NCI-H1105 (cell line): ENCODE results near the gene ZBTB7C.

ENCODE experiments used
- DNase-seq: peaks from one replicate; lab custom pipeline; 2025; lab: John Stamatoyannopoulos, UW

Gene ZBTB7C

DNA sequence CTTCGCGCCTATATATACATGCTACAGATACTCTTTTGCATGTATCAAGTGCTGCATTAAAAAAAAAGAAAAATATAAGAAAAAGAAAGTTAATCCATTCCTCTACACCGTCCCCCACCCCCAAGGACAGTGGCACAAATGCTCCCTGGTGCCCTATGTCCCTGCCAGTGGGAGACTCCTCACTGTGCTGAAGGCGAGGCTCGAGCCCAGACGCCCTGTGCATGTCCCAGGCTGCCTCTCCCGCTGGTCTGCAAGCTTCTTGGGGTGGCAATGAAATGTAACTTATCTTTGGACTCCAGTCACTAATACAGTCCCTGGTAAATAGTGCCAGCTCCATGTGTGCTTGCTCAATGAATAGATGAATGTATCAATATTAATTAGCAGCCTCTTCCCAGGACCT lies 293.2 kb downstream of the ZBTB7C start:
- DNase-seq: no peak

- DNase-seq: no peak
These were observed 295.5 kb downstream of the ZBTB7C start for GRCh38 chr18:48113691-48114090.

DNA sequence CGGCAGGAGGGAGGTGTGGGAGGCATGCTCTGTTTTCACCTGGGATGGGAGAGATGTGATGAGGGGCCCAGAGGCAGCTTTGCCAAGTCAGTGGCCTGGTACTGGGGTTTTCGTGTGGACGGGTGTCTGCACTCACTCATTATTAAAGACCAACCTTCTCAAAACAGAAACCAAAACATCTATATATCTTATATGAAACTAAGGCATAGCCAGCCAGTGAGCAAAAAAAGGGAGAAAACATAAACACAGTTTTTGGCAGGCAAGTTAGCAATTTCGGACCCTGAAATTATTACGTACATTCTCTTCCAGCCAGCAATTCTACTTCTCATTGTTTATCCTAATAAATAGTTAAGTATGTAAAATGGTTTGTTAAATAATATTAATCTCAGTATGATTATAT lies 297.6 kb downstream of the ZBTB7C start:
- DNase-seq: no peak

DNA sequence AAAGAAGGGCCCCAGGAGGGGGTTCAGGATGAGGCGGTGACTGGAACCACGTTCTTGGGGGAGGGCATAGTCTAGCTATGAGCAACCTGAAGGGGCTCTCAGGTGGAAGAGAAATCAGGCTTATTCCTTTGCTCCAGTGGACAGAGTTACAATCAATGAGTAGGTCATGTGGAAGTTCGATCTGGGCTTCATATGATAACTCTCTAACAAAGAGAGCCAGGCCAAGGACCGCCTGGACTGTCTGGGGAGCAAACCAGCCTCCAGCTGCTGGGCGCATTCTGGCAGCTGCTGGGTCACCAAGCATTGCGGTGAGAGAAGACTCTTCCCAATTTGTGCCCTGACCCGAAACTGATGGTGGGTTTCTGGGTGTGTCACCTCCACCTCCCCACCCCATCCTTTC lies 298.4 kb downstream of the ZBTB7C start:
- DNase-seq: no peak

- no peak for DNase-seq
These were observed 299.2 kb downstream of the ZBTB7C start for GRCh38 chr18:48109961-48110493.

DNA sequence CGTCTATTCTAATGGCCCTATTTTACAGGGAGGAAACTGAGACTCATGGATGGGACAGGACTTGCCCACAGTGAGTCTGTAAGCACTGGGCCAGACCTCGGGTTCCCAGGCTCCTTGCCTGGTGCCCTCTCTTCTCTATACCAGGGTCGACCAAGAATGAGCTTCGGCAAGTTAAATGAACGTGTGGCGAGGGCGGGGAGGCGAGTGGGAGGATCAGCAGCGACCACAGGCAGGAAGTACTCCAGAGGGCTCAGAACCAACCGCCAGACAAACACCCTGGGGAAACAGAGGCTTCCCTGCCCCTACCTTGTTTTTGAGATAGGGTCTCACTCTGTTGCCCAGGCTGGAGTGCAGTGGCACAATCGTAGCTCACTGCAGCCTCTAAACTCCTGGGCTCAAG lies 301.0 kb downstream of the ZBTB7C start:
- DNase-seq: no peak

- no peak for DNase-seq
These were observed 302.0 kb downstream of the ZBTB7C start for GRCh38 chr18:48106976-48107781.

DNA sequence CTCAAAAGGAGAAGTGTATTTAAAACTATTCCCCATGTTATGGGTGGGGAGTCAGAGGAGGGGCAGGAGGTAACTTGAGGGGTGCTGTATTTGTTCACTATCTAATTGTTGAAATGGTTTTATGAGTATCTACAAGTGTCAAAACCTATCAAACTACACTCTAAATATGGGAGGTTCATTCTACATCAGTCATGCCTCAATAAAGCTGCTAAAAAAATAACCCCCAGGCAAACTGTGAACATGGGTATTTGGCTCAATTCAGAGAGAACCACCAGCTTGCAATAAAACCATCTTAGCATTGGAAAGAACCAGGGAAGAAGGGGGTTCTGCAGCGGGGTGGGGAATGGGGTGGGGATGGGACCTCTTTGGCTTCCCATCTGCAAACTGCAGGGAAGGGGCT lies 302.7 kb downstream of the ZBTB7C start:
- DNase-seq: no peak

DNA sequence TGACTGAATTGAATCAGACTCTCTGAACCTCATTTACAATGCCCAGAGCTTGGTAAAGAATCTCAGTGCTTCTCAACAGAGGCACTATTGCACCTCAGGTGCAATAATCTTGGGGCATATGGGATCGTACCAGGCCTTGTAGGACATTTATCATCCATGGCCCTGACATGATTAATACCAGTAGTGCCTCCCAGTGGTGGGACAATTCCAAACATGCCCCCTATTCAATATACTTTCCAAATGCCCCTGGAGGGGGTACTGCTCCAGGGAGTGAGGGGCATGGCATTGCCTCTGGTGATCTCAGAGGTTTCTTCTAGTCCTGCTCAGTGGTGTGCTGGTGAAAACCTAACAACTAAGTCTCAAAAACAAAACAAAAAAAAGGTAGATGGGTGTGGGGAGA lies 303.9 kb downstream of the ZBTB7C start:
- DNase-seq: no peak

GRCh38 chr18:48104705-48105104 lies 304.5 kb downstream of the ZBTB7C start:
- no peak for DNase-seq

GRCh38 chr18:48100651-48101165 lies 308.5 kb downstream of the ZBTB7C start:
- DNase-seq: no peak

GRCh38 chr18:48100165-48100575 lies 309.0 kb downstream of the ZBTB7C start:
- no peak for DNase-seq

- DNase-seq: no peak
These were observed 309.6 kb downstream of the ZBTB7C start for GRCh38 chr18:48099481-48100164.

GRCh38 chr18:48098538-48098937 lies 310.6 kb downstream of the ZBTB7C start:
- DNase-seq: no peak

DNA sequence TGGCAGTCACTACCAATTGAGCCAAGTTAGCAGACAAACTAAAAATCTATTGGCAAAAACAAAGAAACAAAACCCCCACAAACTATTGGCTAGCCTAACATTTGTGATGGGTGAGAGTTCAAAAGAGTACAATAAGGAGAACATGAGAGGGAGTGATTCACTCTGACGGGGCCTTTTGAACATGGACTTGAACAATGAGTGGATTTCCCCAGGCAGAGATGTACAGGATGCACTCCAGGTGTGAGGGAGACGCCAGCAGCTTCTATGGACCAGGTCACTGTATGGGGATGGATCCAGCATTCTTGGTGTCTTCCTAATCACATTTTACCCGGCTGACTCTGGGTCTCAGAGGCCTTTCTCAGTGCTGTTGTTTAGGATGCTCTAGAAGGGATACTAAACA lies 311.2 kb downstream of the ZBTB7C start:
- no peak for DNase-seq

GRCh38 chr18:48095726-48096125 lies 313.5 kb downstream of the ZBTB7C start:
- DNase-seq: no peak

DNA sequence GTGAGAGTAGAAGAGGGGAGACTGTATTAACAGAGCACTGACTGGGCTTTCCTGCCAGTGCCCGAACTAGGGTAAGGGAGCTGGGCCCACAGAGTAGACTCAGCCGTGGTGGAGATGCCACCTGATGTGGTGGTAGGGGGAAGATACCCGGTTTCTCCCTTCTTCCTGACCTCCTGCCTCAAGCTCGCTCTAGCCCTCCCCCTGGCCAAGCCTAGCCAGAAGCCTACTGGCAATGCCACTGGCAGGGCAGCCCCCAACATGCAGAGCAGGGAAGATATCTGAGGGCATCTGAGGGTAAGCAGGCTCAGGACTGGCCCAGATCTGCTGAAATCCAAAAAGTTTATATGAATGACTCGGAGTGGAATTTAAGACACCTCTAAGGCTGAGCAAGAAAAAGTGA lies 316.1 kb downstream of the ZBTB7C start:
- DNase-seq: no peak

GRCh38 chr18:48091869-48092497 lies 317.2 kb downstream of the ZBTB7C start:
- no peak for DNase-seq

- DNase-seq: no peak
These were observed 318.5 kb downstream of the ZBTB7C start for GRCh38 chr18:48090702-48091101.

DNA sequence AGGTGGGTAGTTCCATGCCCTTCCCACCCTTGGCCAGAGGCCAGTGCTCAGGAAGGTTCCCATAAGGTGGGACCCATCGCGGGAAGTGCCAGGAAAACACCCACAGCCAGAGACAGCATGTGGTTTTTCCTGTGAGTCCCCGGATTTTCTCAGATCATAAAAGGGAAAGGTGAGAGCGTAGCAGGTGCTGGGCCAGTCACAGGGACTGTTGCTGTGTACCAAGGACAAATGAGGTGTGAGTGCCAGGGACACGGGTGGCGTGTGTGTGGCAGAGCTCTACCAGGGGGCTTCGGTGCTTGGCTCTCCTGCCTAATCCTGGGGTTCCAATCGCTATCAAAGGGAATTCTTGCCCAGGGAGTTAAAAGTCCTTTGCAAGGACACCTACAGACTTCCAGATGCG lies 319.2 kb downstream of the ZBTB7C start:
- DNase-seq: no peak

GRCh38 chr18:48085781-48086487 lies 323.2 kb downstream of the ZBTB7C start:
- no peak for DNase-seq

- no peak for DNase-seq
These were observed 324.3 kb downstream of the ZBTB7C start for GRCh38 chr18:48084858-48085257.
